Measurements from ENCODE around the gene EVC2.

DNA sequence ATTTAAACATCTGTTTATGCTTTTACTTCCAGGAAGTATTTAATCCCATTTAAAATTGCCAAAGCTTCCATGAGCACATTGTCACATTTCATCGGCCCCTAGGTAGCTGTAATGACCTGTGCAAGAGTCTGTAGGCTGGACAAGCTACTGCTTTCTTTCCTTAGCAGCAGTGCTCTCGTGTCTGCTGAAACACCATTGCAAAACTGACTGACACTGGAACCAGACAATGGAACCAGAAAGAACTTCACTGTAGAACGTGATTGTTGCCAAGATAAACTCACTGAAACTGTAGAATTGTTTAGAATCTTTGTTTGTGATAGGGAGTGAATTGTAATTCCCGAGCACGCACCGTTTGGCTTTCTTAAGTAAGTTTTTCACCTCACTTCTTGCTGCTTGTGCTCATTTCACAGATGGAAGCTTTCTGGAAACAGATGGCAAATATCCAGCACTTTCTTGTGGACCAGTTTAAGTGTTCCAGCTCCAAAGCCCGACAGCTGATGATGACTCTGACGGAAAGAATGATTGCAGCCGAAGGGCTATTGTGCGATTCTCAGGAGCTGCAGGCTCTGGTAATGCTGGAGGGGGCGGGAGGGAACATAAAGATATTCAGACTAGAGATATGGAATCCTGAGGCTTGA is 39.5 kb upstream of the EVC2 start:
- TF ChIP-seq YY1 (IDR thresholded peaks at IDR 0.05; ENCODE audit: insufficient read depth, insufficient read length), result no peak
- no peak for TF ChIP-seq ZNF274 (IDR thresholded peaks at IDR 0.05; ENCODE audit: low read depth, low read length)
